ENCODE measurements around the gene CAMK2D. TPM values are rescaled to one million over a fixed set of nuclear protein-coding genes. Genes with fewer than 3 reads are reported as not detected.
A peak's percentile ranks its signal among the peaks of the same experiment; 100 is the strongest.

The CAMK2D gene
- total RNA-seq, 1 experiment from 2014 or later: 29.5 TPM

DNA sequence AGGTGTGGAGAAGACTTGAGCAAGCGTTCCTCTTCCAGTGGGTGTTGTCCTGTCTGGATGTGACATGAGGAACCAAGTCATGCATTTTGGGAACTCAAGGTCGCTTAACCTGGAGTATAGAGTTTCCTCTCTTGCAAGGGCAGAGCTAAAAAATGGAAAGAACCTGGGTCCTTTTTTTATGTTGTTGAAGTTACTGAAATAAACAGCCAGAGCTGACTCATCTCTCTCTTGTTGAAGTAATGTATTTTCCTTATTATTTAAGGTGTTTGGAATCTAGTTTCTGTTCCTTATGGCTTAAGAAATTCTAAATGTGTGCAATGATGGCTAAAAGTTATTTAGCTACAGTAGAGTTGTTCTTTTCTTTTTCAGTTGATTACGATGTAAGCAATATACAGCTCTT is 314.5 kb downstream of the CAMK2D start:
- TF ChIP-seq, protein P1, sequence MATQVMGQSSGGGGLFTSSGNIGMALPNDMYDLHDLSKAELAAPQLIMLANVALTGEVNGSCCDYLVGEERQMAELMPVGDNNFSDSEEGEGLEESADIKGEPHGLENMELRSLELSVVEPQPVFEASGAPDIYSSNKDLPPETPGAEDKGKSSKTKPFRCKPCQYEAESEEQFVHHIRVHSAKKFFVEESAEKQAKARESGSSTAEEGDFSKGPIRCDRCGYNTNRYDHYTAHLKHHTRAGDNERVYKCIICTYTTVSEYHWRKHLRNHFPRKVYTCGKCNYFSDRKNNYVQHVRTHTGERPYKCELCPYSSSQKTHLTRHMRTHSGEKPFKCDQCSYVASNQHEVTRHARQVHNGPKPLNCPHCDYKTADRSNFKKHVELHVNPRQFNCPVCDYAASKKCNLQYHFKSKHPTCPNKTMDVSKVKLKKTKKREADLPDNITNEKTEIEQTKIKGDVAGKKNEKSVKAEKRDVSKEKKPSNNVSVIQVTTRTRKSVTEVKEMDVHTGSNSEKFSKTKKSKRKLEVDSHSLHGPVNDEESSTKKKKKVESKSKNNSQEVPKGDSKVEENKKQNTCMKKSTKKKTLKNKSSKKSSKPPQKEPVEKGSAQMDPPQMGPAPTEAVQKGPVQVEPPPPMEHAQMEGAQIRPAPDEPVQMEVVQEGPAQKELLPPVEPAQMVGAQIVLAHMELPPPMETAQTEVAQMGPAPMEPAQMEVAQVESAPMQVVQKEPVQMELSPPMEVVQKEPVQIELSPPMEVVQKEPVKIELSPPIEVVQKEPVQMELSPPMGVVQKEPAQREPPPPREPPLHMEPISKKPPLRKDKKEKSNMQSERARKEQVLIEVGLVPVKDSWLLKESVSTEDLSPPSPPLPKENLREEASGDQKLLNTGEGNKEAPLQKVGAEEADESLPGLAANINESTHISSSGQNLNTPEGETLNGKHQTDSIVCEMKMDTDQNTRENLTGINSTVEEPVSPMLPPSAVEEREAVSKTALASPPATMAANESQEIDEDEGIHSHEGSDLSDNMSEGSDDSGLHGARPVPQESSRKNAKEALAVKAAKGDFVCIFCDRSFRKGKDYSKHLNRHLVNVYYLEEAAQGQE (IDR thresholded peaks at IDR 0.05; ENCODE audit: insufficient read depth in 1 of 2, low read depth in 2 of 2, low read length in 1 of 2): no peak
- TF ChIP-seq SIN3A (IDR thresholded peaks at IDR 0.05; ENCODE audit: borderline replicate concordance, insufficient read depth, low read depth, low read length): no peak
- no peak for TF ChIP-seq TCF7L2 (IDR thresholded peaks at IDR 0.05; ENCODE audit: low read depth, low read length)
- TF ChIP-seq, protein P2, sequence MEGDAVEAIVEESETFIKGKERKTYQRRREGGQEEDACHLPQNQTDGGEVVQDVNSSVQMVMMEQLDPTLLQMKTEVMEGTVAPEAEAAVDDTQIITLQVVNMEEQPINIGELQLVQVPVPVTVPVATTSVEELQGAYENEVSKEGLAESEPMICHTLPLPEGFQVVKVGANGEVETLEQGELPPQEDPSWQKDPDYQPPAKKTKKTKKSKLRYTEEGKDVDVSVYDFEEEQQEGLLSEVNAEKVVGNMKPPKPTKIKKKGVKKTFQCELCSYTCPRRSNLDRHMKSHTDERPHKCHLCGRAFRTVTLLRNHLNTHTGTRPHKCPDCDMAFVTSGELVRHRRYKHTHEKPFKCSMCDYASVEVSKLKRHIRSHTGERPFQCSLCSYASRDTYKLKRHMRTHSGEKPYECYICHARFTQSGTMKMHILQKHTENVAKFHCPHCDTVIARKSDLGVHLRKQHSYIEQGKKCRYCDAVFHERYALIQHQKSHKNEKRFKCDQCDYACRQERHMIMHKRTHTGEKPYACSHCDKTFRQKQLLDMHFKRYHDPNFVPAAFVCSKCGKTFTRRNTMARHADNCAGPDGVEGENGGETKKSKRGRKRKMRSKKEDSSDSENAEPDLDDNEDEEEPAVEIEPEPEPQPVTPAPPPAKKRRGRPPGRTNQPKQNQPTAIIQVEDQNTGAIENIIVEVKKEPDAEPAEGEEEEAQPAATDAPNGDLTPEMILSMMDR (IDR thresholded peaks at IDR 0.05): no peak
- no peak for TF ChIP-seq POLR2AphosphoS5 (IDR thresholded peaks at IDR 0.05; ENCODE audit: low read depth, low read length)
- POLR2A ChIA-PET: no interaction called here
- no peaks in the 10 kb centered on the region for H3K36me3 ChIP-seq (ENCODE audit: control insufficient read depth, insufficient read depth, low read length)
- CTCF ChIA-PET: no interaction called here
- no peaks in the 10 kb centered on the region for H3K27me3 ChIP-seq (ENCODE audit: control insufficient read depth, insufficient read depth, low read length)
- in situ Hi-C loops (cut with HindIII; ENCODE audit: low pct_unique_long_range_greater_than_20kb, low sequenced_read_pairs): no loop called here
- peaks cover 5% of the 10 kb centered on the region for H3K4me1 ChIP-seq (ENCODE audit: control insufficient read depth, insufficient read depth, low read length)
- no peak overlapping the region for H3K4me3 ChIP-seq (ENCODE audit: low read depth in 2 of 2, low read length in 2 of 2)
- H3K9me3 ChIP-seq (ENCODE audit: control insufficient read depth, insufficient read depth, low read depth, low read length): peaks cover 4% of the 10 kb centered on the region; the same call in 1 of the 2 replicates
- DNase-seq (ENCODE audit: low read depth, low spot score) (no peak), ATAC-seq (no peak)
- H3K27ac ChIP-seq (ENCODE audit: low read length): no peak overlapping the region
- intact Hi-C loops (cut with micrococcal nuclease; ENCODE audit: unreplicated experiment): no loop called here
- no TSS peak for BruUV-seq (replicated peaks)

- no peaks in the 10 kb centered on the region for H3K27me3 ChIP-seq (ENCODE audit: control insufficient read depth, insufficient read depth, low read length)
- in situ Hi-C loops (cut with HindIII; ENCODE audit: low pct_unique_long_range_greater_than_20kb, low sequenced_read_pairs): no loop called here
- 0 out of 2 replicates have a peak overlapping the region, but pooled peaks have one; percentile 2 for H3K27ac ChIP-seq (ENCODE audit: low read length)
- DNase-seq (ENCODE audit: low read depth, low spot score): no peak
- peaks cover 5% of the 10 kb centered on the region for H3K4me1 ChIP-seq (ENCODE audit: control insufficient read depth, insufficient read depth, low read length)
- TF ChIP-seq TCF7L2 (IDR thresholded peaks at IDR 0.05; ENCODE audit: low read depth, low read length) (no peak), SIN3A (IDR thresholded peaks at IDR 0.05; ENCODE audit: borderline replicate concordance, insufficient read depth, low read depth, low read length) (no peak)
- H3K9me3 ChIP-seq (ENCODE audit: control insufficient read depth, insufficient read depth, low read depth, low read length): peaks cover 4% of the 10 kb centered on the region; the same call in 1 of the 2 replicates
- no peaks in the 10 kb centered on the region for H3K36me3 ChIP-seq (ENCODE audit: control insufficient read depth, insufficient read depth, low read length)
- no peak overlapping the region for H3K4me3 ChIP-seq (ENCODE audit: low read depth in 2 of 2, low read length in 2 of 2)
- CTCF ChIA-PET: no interaction called here
- ATAC-seq: peak; percentile 72
- intact Hi-C loops (cut with micrococcal nuclease; ENCODE audit: unreplicated experiment): no loop called here
- no TSS peak for BruUV-seq (replicated peaks)
- POLR2A ChIA-PET: no interaction called here
These were observed 315.5 kb downstream of the CAMK2D start for GRCh38 chr4:113446019-113446418.

GRCh38 chr4:113445286-113445685 is 316.3 kb downstream of the CAMK2D start:
- H3K9me3 ChIP-seq (ENCODE audit: control insufficient read depth, insufficient read depth, low read depth, low read length): peaks cover 4% of the 10 kb centered on the region; the same call in 1 of the 2 replicates
- TF ChIP-seq, protein P1 (IDR thresholded peaks at IDR 0.05; ENCODE audit: insufficient read depth in 1 of 2, low read depth in 2 of 2, low read length in 1 of 2): no peak
- TF ChIP-seq POLR2AphosphoS5 (IDR thresholded peaks at IDR 0.05; ENCODE audit: low read depth, low read length) (no peak), SIN3A (IDR thresholded peaks at IDR 0.05; ENCODE audit: borderline replicate concordance, insufficient read depth, low read depth, low read length) (no peak), TCF7L2 (IDR thresholded peaks at IDR 0.05; ENCODE audit: low read depth, low read length) (no peak)
- TF ChIP-seq, protein P2 (IDR thresholded peaks at IDR 0.05): no peak
- in situ Hi-C loops (cut with HindIII; ENCODE audit: low pct_unique_long_range_greater_than_20kb, low sequenced_read_pairs) (no loop called here), intact Hi-C loops (cut with micrococcal nuclease; ENCODE audit: unreplicated experiment) (no loop called here)
- ChIA-PET POLR2A (no interaction called here), CTCF (no interaction called here)
- peaks cover 5% of the 10 kb centered on the region for H3K4me1 ChIP-seq (ENCODE audit: control insufficient read depth, insufficient read depth, low read length)
- DNase-seq (ENCODE audit: low read depth, low spot score): no peak
- no TSS peak for BruUV-seq (replicated peaks)
- no peaks in the 10 kb centered on the region for H3K36me3 ChIP-seq (ENCODE audit: control insufficient read depth, insufficient read depth, low read length)
- H3K4me3 ChIP-seq (ENCODE audit: low read depth in 2 of 2, low read length in 2 of 2): no peak overlapping the region
- no peaks in the 10 kb centered on the region for H3K27me3 ChIP-seq (ENCODE audit: control insufficient read depth, insufficient read depth, low read length)
- ATAC-seq: 0 out of 2 replicates have a peak, but pooled peaks have one; percentile 57
- peak overlapping the region; percentile 17; the same call in 1 of the 2 replicates for H3K27ac ChIP-seq (ENCODE audit: low read length)
